ENCODE data around the gene UBQLN4. TPM values are rescaled to one million over a fixed set of nuclear protein-coding genes. Genes with fewer than 3 reads are reported as not detected.
A peak's percentile ranks its signal among the peaks of the same experiment; 100 is the strongest.

Gene UBQLN4
- total and polyA plus RNA-seq, 9 of the 15 experiments (the other 6 are each of a cell fraction or from before 2014, with no cell fraction given): 13.5 to 65.5 (median 37.0) TPM

GRCh38 chr1:156054500-156055280 lies 1.1 kb upstream of the UBQLN4 start, which contains the start of gene LAMTOR2 (continued):
- TF ChIP-seq ESRRA (IDR thresholded peaks at IDR 0.05; ENCODE audit: borderline replicate concordance, low read depth) (peak; percentile 79), EWSR1 (IDR thresholded peaks at IDR 0.05; ENCODE audit: borderline replicate concordance, low read depth, partially characterized antibody) (no peak), PML (IDR thresholded peaks at IDR 0.05; ENCODE audit: low read length) (peak; percentile 51; the same call in 1 of the 2 replicates), THAP7 (CRISPR knock-in tag; IDR thresholded peaks at IDR 0.05) (0 out of 2 replicates have a peak, but pooled peaks have one; percentile 16), NFRKB (IDR thresholded peaks at IDR 0.05; ENCODE audit: low read depth) (peak; percentile 54; the same call in 1 of the 2 replicates), RNF2 (IDR thresholded peaks at IDR 0.05) (peak; percentile 90), SAP30 (IDR thresholded peaks at IDR 0.05; ENCODE audit: borderline replicate concordance, insufficient read depth, low read depth, low read length, poor library complexity, severe bottlenecking) (peak; percentile 59), PCBP1 (IDR thresholded peaks at IDR 0.05; ENCODE audit: low read depth, low read length, poor library complexity, severe bottlenecking) (peak; percentile 95), LCOR (CRISPR knock-in tag; IDR thresholded peaks at IDR 0.05) (no peak; the same call in 1 of the 2 replicates), ZBTB5 (IDR thresholded peaks at IDR 0.05) (no peak), NCOA4 (IDR thresholded peaks at IDR 0.05; ENCODE audit: partially characterized antibody) (no peak), MAZ (CRISPR knock-in tag; conservative IDR thresholded peaks at IDR 0.05 in 1 of 2, IDR thresholded peaks at IDR 0.05 in 1 of 2) (peak; percentile 93 to 95), GTF2F1 (IDR thresholded peaks at IDR 0.05; ENCODE audit: low read depth, low read length) (peak; percentile 84; the same call in 1 of the 2 replicates), ZBTB1 (CRISPR knock-in tag; IDR thresholded peaks at IDR 0.05; ENCODE audit: borderline replicate concordance, low read depth) (no peak), CEBPB (tag; IDR thresholded peaks at IDR 0.05) (no peak), ZZZ3 (IDR thresholded peaks at IDR 0.05) (no peak), GMEB1 (CRISPR knock-in tag; IDR thresholded peaks at IDR 0.05) (peak; percentile 49; the same call in 1 of the 2 replicates), ZNF592 (IDR thresholded peaks at IDR 0.05) (peak; percentile 72)
